Thyroid gland (tissue), 4 donors: ENCODE measurements around the gene EML6.

Experiments used
- CTCF ChIP-seq, 6 experiments: fragments of 200-600 bp in 3 of 6; fragments of 450-650 bp in 3 of 6; sonication (generic) in 3 of 6; IDR thresholded peaks; one replicate each; pipeline ENCODE4 v1.5.1; 2016 to 2019; ENCODE audit warnings: antibody characterized with exemption in 6 of 6, mild to moderate bottlenecking in 2 of 6, inconsistent platforms in 1 of 6, moderate library complexity in 1 of 6
- POLR2A ChIP-seq, 2 donors: fragments of 450-650 bp; IDR thresholded peaks; one replicate each; pipeline ENCODE4 v1.6.1; 2017; ENCODE audit warnings: antibody characterized with exemption in 2 of 2, mild to moderate bottlenecking in 2 of 2, moderate library complexity in 1 of 2

GRCh38 chr2:54677476-54678265, 45.8 kb upstream of the EML6 start:
- TF ChIP-seq CTCF (IDR thresholded peaks at IDR 0.05) (no peak), POLR2A (IDR thresholded peaks at IDR 0.05) (no peak)
